ENCODE results near the gene TLR9. TPM values are rescaled to one million over a fixed set of nuclear protein-coding genes. Genes with fewer than 3 reads are reported as not detected.
A peak's percentile ranks its signal among the peaks of the same experiment; 100 is the strongest.

The TLR9 gene
- total RNA-seq, 4 donors from 2014 or later: 0.13 to 0.69 (median 0.17) TPM; not detected in 1

DNA sequence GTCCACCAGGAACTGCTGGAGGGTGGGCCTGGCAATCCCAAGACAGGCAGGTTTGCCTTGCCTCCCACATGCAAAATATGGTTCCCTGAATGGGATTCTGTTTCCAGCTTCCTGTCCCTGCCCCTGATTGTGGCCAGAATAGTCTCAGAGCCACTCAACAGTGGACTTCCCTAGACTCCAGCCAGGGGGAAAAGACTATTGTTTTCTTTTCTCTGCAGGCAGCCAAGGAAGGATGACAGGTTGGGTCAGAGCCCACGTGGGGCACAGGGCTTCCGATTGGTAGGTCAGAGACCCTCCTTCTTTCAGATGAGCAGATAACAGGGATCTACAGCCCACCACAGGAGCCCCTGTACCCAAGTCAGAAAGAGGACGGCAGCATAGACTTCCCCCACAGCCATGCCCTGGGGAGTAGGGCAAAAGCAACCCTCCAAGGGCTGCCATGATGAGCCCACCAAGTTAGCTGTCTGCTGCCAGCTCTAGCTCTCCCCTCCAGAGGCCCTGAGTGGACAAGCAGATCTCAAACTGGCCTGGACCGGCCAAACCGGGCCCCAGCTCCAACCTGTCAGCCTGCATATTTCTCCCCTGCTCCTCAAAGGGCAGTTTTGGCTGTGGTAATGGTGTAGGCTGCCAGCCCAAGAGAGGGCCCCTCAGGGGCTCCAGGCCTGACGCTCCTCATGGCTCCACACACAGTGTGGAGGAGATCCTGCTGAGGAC lies 6.4 kb downstream of the TLR9 start:
- Histone ChIP-seq H3K27me3 (no peaks in the 10 kb centered on the region), H3K4me1 (peaks cover 38 to 67% (median 66%) of the 10 kb centered on the region in 4 donors), H3K36me3 (peaks cover 12 to 19% (median 18%) of the 10 kb centered on the region in 4 donors), H3K4me3 (no peak overlapping the region), H3K9me3 (no peaks in the 10 kb centered on the region), H3K27ac (replicated peaks in 1 of 4) (peak overlapping the region in 3 of 4 donors; percentile 45 to 60 (median 56))
- WGBS: 33% methylated on average over 4 of the region's 6 CpGs
- peak in 1 of 2 donors; percentile 35 for TF ChIP-seq POLR2AphosphoS5 (IDR thresholded peaks at IDR 0.05)
- no peak for TF ChIP-seq POLR2A (IDR thresholded peaks at IDR 0.05; ENCODE audit: low read depth)
- DNase-seq (ENCODE audit: extremely low spot score): no peak
- intact Hi-C loops (cut with DNase I): no loop called here

DNA sequence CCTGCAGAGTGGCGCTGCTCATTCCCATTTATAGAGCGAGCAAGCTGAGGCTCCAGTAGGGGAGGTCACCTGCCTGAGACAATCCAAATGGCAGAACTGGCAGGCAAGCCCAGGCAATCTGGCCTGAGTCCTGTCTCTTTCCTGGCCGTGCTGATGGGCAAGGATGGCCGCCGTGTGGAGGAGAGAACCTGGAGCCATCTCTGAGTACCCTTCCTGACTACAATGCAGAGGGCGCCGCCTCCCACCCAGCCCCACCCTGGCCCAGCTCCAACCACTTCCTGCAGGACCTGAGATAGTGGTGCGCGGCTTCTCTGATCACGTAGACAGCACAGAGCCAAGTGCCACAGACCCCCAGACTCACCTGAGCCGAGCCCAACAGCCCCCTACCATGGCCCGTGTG lies 7.0 kb downstream of the TLR9 start:
- no peaks in the 10 kb centered on the region for H3K27me3 ChIP-seq
- intact Hi-C loops (cut with DNase I): no loop called here
- H3K36me3 ChIP-seq: peaks cover 18 to 25% (median 24%) of the 10 kb centered on the region in 4 donors
- H3K9me3 ChIP-seq: no peaks in the 10 kb centered on the region
- peak overlapping the region; percentile 28 to 60 (median 50) for H3K27ac ChIP-seq (replicated peaks in 1 of 4)
- peaks cover 38 to 67% (median 66%) of the 10 kb centered on the region in 4 donors for H3K4me1 ChIP-seq
- DNase-seq (ENCODE audit: extremely low spot score): no peak
- WGBS: 75% methylated on average over 5 of the region's 12 CpGs
- no peak for TF ChIP-seq EP300 (IDR thresholded peaks at IDR 0.05)
- no peak for TF ChIP-seq POLR2AphosphoS5 (IDR thresholded peaks at IDR 0.05)
- TF ChIP-seq POLR2A (IDR thresholded peaks at IDR 0.05; ENCODE audit: low read depth): no peak
- TF ChIP-seq, protein P1, sequence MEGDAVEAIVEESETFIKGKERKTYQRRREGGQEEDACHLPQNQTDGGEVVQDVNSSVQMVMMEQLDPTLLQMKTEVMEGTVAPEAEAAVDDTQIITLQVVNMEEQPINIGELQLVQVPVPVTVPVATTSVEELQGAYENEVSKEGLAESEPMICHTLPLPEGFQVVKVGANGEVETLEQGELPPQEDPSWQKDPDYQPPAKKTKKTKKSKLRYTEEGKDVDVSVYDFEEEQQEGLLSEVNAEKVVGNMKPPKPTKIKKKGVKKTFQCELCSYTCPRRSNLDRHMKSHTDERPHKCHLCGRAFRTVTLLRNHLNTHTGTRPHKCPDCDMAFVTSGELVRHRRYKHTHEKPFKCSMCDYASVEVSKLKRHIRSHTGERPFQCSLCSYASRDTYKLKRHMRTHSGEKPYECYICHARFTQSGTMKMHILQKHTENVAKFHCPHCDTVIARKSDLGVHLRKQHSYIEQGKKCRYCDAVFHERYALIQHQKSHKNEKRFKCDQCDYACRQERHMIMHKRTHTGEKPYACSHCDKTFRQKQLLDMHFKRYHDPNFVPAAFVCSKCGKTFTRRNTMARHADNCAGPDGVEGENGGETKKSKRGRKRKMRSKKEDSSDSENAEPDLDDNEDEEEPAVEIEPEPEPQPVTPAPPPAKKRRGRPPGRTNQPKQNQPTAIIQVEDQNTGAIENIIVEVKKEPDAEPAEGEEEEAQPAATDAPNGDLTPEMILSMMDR (IDR thresholded peaks at IDR 0.05): no peak
- H3K4me3 ChIP-seq: no peak overlapping the region

GRCh38 chr3:52218026-52218425 lies 7.4 kb downstream of the TLR9 start:
- H3K27ac ChIP-seq (replicated peaks in 1 of 4): peak overlapping the region; percentile 28 to 60 (median 50)
- H3K9me3 ChIP-seq: no peaks in the 10 kb centered on the region
- H3K4me3 ChIP-seq: no peak overlapping the region
- intact Hi-C loops (cut with DNase I): no loop called here
- no peak for DNase-seq (ENCODE audit: extremely low spot score)
- TF ChIP-seq, protein P1 (IDR thresholded peaks at IDR 0.05): no peak
- TF ChIP-seq EP300 (IDR thresholded peaks at IDR 0.05) (no peak), POLR2AphosphoS5 (IDR thresholded peaks at IDR 0.05) (no peak), POLR2A (IDR thresholded peaks at IDR 0.05; ENCODE audit: low read depth) (no peak)
- H3K4me1 ChIP-seq: peaks cover 38 to 67% (median 66%) of the 10 kb centered on the region in 4 donors
- H3K27me3 ChIP-seq: no peaks in the 10 kb centered on the region
- peaks cover 23 to 30% (median 28%) of the 10 kb centered on the region in 4 donors for H3K36me3 ChIP-seq
- 72% methylated on average over 2 of the region's 3 CpGs for WGBS

- intact Hi-C loops (cut with DNase I): no loop called here
- DNase-seq (ENCODE audit: extremely low spot score): no peak
- TF ChIP-seq EP300 (IDR thresholded peaks at IDR 0.05): no peak
- no peak for TF ChIP-seq POLR2A (IDR thresholded peaks at IDR 0.05; ENCODE audit: low read depth)
- TF ChIP-seq, protein P1 (IDR thresholded peaks at IDR 0.05): no peak
- no peak for TF ChIP-seq POLR2AphosphoS5 (IDR thresholded peaks at IDR 0.05)
- WGBS: 87% methylated on average over 9 of the region's 10 CpGs
- Histone ChIP-seq H3K36me3 (peaks cover 29 to 36% (median 34%) of the 10 kb centered on the region in 4 donors), H3K4me3 (no peak overlapping the region), H3K27ac (replicated peaks in 1 of 4) (peak overlapping the region; percentile 28 to 60 (median 50)), H3K27me3 (no peaks in the 10 kb centered on the region), H3K4me1 (peaks cover 38 to 67% (median 64%) of the 10 kb centered on the region in 4 donors), H3K9me3 (no peaks in the 10 kb centered on the region)
These were observed 8.0 kb downstream of the TLR9 start for GRCh38 chr3:52217409-52217805.

- H3K27ac ChIP-seq (replicated peaks in 1 of 4): peak overlapping the region; percentile 28 to 60 (median 50)
- peak; percentile 64 to 70 for TF ChIP-seq POLR2AphosphoS5 (IDR thresholded peaks at IDR 0.05)
- no peak for TF ChIP-seq EP300 (IDR thresholded peaks at IDR 0.05)
- TF ChIP-seq, protein P1 (IDR thresholded peaks at IDR 0.05): no peak
- no peaks in the 10 kb centered on the region for H3K27me3 ChIP-seq
- peaks cover 35 to 42% (median 41%) of the 10 kb centered on the region in 4 donors for H3K36me3 ChIP-seq
- no peak overlapping the region for H3K4me3 ChIP-seq
- H3K4me1 ChIP-seq: peaks cover 36 to 62% (median 58%) of the 10 kb centered on the region in 4 donors
- WGBS: 36% methylated on average over 13 of the region's 13 CpGs
- no peaks in the 10 kb centered on the region for H3K9me3 ChIP-seq
- intact Hi-C loops (cut with DNase I): no loop called here
- no peak for DNase-seq (ENCODE audit: extremely low spot score)
These were observed 8.6 kb downstream of the TLR9 start for GRCh38 chr3:52216585-52217408.
